Measurements from ENCODE around the gene TMEM269.
"Not testable (repeated sequence)": the region's sequence is repeated elsewhere in the genome, so short reads cannot be mapped to it uniquely, and the experiment has no call there.

TMEM269 gene

GRCh38 chr1:42748021-42748420, 36.8 kb upstream of the TMEM269 start:
- no peak for DNase-seq (ENCODE audit: low read depth)

- no peak for DNase-seq (ENCODE audit: low read depth)
Observed at GRCh38 chr1:42748461-42749410, 36.1 kb upstream of the TMEM269 start.

- DNase-seq (ENCODE audit: low read depth), result no peak
Observed at GRCh38 chr1:42750041-42750440, 34.8 kb upstream of the TMEM269 start.

GRCh38 chr1:42751511-42752070, 33.2 kb upstream of the TMEM269 start:
- not testable (repeated sequence) for DNase-seq (ENCODE audit: low read depth)

- DNase-seq (ENCODE audit: low read depth), result no peak
Observed at GRCh38 chr1:42752284-42752683, 32.5 kb upstream of the TMEM269 start.

GRCh38 chr1:42753070-42753469, 31.7 kb upstream of the TMEM269 start:
- DNase-seq (ENCODE audit: low read depth), result no peak

- DNase-seq (ENCODE audit: low read depth), result no peak
Observed at GRCh38 chr1:42756956-42757891, 27.6 kb upstream of the TMEM269 start.

GRCh38 chr1:42757892-42758275, 26.9 kb upstream of the TMEM269 start:
- DNase-seq (ENCODE audit: low read depth), result no peak

- DNase-seq (ENCODE audit: low read depth), result no peak
Observed at GRCh38 chr1:42758641-42759040, 26.1 kb upstream of the TMEM269 start.

- no peak for DNase-seq (ENCODE audit: low read depth)
Observed at GRCh38 chr1:42759114-42759513, 25.7 kb upstream of the TMEM269 start.

GRCh38 chr1:42761567-42761966, 23.2 kb upstream of the TMEM269 start:
- DNase-seq (ENCODE audit: low read depth), result no peak

GRCh38 chr1:42762269-42762668, 22.5 kb upstream of the TMEM269 start:
- no peak for DNase-seq (ENCODE audit: low read depth)

- no peak for DNase-seq (ENCODE audit: low read depth)
Observed at GRCh38 chr1:42765269-42765668, 19.5 kb upstream of the TMEM269 start.

- peak; percentile 21 for DNase-seq (ENCODE audit: low read depth)
Observed at GRCh38 chr1:42765832-42766740, 18.7 kb upstream of the TMEM269 start.

GRCh38 chr1:42766741-42767509, 17.9 kb upstream of the TMEM269 start, which contains the start of the genes C1orf50 and P3H1:
Gene C1orf50 (plus strand): TSS chr1:42767249. CDS start chr1:42767312, 63 bp downstream.
Gene P3H1 (minus strand): TSS chr1:42767028. CDS start chr1:42766971, 57 bp downstream.
- peak; percentile 100 for DNase-seq (ENCODE audit: low read depth)

- DNase-seq (ENCODE audit: low read depth), result no peak
Observed at GRCh38 chr1:42767510-42768000, 17.2 kb upstream of the TMEM269 start.

- no peak for DNase-seq (ENCODE audit: low read depth)
Observed at GRCh38 chr1:42768172-42768571, 16.6 kb upstream of the TMEM269 start.

- no peak for DNase-seq (ENCODE audit: low read depth)
Observed at GRCh38 chr1:42769811-42770210, 15.0 kb upstream of the TMEM269 start.

GRCh38 chr1:42773420-42773819, 11.4 kb upstream of the TMEM269 start:
- DNase-seq (ENCODE audit: low read depth), result no peak

- no peak for DNase-seq (ENCODE audit: low read depth)
Observed at GRCh38 chr1:42774928-42775526, 9.8 kb upstream of the TMEM269 start.
